Uterus (tissue), 2 donors: Measurements from ENCODE around the gene CEBPB.

Experiments used
- CTCF ChIP-seq, 4 experiments: fragments of 200-600 bp in 2 of 4; fragments of 450-650 bp in 2 of 4; sonication (generic) in 2 of 4; IDR thresholded peaks; one replicate each; pipeline ENCODE4 v1.5.1; 2016 to 2019; ENCODE audit warnings: antibody characterized with exemption in 4 of 4, mild to moderate bottlenecking in 2 of 4, moderate library complexity in 1 of 4
- POLR2A ChIP-seq, 2 donors: fragments of 450-650 bp; IDR thresholded peaks; one replicate each; pipeline ENCODE4 v1.6.1; 2016; ENCODE audit warnings: antibody characterized with exemption in 2 of 2, mild to moderate bottlenecking in 1 of 2, moderate library complexity in 1 of 2

- TF ChIP-seq CTCF (IDR thresholded peaks at IDR 0.05) (no peak), POLR2A (IDR thresholded peaks at IDR 0.05) (no peak)
Observed at GRCh38 chr20:50144362-50144761, 46.3 kb upstream of the CEBPB start.
